ENCODE measurements around the gene APOD.

Gene APOD

DNA sequence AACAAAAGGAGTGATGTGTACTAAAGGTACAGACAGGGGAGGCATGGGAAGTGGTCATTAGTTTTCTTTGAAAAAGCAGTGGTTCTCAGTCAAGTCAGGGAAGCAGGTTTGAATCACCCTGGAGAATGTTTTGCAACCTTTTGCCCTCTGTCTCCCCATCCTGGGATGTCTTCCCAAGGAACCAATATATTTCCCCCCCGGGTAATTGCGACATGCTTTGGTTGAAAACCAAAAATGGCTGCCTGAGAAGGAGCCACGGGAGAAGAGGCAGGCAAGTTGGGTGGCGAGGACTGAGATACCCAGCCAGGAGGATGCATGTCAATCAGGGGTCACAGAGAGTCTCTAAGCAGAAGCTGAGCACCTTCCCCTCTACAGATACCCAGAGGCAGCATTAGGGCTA is 20.4 kb downstream of the APOD start:
- Mint-ChIP-seq H3K36me3 (ENCODE audit: low read depth) (no peaks in the 10 kb centered on the region), H3K27ac (no peak overlapping the region), H3K4me3 (no peak overlapping the region), H3K4me1 (ENCODE audit: low read depth) (no peaks in the 10 kb centered on the region), H3K9me3 (no peaks in the 10 kb centered on the region), H3K27me3 (peaks cover 21% of the 10 kb centered on the region)
- intact Hi-C loops (cut with micrococcal nuclease): no loop called here

DNA sequence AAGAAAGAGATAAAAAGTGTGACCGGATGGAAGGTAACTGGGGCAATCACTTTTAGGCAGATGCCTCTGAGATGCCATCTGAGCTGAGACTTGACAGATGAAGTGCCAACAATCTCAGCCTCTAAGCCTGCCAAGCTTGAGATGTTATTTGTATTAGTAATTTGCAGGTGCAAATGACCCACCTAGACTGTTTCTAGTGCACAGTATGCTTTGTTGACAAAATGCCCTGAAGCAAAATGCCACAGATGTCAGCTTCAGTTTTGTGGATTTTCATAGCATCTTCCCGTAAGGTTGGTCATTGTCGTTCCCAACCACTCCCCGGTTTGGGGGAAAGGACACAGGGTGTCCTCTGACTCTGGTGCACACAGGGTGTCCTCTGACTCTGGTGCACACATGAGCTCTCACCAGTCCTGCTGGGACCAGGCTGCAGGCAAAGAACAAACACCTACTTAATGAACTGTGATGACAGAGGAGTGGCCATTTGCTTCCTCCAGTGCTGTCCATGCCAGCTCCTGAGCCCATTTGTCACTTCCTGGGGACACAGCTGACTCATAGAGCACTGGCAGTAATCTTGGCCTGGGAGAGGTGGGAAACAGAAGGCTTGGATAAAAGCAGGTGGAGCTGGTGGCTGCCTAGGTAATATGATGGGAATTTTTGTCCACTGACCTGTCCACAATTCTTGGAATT is 23.9 kb downstream of the APOD start:
- Mint-ChIP-seq H3K4me3 (no peak overlapping the region), H3K27me3 (peaks cover 25% of the 10 kb centered on the region), H3K4me1 (ENCODE audit: low read depth) (no peaks in the 10 kb centered on the region), H3K27ac (no peak overlapping the region), H3K9me3 (no peaks in the 10 kb centered on the region), H3K36me3 (ENCODE audit: low read depth) (no peaks in the 10 kb centered on the region)
- intact Hi-C loops (cut with micrococcal nuclease): no loop called here

DNA sequence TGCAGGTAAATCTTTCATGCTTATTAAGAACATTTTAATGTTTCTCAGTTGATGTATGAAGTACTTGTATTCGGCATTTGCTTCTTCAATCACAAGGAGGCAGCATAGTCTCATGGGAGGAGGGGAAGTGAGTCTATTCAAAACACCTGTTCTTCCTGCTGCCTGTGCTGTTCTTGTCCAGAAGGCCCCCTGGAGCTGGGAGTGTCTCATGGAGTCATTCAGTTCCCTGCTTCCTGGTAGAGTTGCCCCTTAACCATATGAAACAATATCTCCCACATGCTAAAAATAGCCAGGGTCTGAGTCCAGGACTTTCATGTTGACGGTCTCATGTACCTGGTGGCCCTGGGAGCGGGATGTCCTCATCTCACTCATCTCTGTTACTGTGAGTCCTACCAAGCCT is 25.1 kb downstream of the APOD start:
- Mint-ChIP-seq H3K36me3 (ENCODE audit: low read depth) (no peaks in the 10 kb centered on the region), H3K27me3 (peaks cover 27% of the 10 kb centered on the region), H3K4me1 (ENCODE audit: low read depth) (no peaks in the 10 kb centered on the region), H3K27ac (no peak overlapping the region), H3K4me3 (no peak overlapping the region), H3K9me3 (no peaks in the 10 kb centered on the region)
- intact Hi-C loops (cut with micrococcal nuclease): no loop called here

DNA sequence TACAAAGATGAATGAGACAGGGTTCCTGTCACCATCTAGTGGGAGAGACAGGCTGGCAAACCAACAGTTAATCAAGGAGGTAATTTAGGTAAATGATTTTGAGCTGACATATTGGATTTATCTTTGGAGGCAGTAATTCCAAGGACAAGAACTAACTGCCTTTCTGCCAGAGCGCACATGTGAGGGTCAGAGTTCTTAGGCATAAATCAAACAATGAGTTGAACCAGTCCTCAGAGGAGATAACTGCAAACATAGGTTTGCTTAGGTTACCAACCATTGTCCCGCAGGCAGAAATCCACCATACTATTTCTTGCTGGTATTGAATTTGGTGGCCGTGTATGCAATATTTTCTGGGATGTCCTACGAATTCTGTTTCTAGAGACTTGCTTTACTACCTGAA is 26.4 kb downstream of the APOD start:
- intact Hi-C loops (cut with micrococcal nuclease): no loop called here
- no peak overlapping the region for H3K4me3 Mint-ChIP-seq
- no peaks in the 10 kb centered on the region for H3K36me3 Mint-ChIP-seq (ENCODE audit: low read depth)
- H3K4me1 Mint-ChIP-seq (ENCODE audit: low read depth): no peaks in the 10 kb centered on the region
- H3K27me3 Mint-ChIP-seq: peaks cover 23% of the 10 kb centered on the region
- no peak overlapping the region for H3K27ac Mint-ChIP-seq
- no peaks in the 10 kb centered on the region for H3K9me3 Mint-ChIP-seq

DNA sequence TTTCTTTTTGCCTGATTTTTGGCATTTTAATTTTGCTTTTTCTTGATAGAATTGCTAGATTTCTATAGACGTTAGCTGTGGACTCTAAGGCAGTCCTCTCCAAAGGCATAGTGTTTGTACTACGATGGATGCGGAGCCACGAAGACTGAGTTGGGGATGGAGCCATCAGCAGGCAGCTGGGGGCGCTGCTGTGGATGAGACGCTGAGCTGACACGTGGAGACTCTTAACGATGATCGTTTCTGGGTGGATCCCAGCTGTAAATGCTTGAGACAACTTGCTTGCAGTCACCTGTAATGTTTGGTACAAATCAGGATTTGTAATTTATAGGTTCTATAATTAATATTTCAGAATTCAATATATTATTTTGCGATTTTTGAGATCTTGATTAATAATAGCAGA is 27.4 kb downstream of the APOD start:
- Mint-ChIP-seq H3K4me3 (no peak overlapping the region), H3K36me3 (ENCODE audit: low read depth) (no peaks in the 10 kb centered on the region), H3K27ac (no peak overlapping the region), H3K9me3 (no peaks in the 10 kb centered on the region), H3K4me1 (ENCODE audit: low read depth) (no peaks in the 10 kb centered on the region), H3K27me3 (peaks cover 26% of the 10 kb centered on the region)
- intact Hi-C loops (cut with micrococcal nuclease): no loop called here

DNA sequence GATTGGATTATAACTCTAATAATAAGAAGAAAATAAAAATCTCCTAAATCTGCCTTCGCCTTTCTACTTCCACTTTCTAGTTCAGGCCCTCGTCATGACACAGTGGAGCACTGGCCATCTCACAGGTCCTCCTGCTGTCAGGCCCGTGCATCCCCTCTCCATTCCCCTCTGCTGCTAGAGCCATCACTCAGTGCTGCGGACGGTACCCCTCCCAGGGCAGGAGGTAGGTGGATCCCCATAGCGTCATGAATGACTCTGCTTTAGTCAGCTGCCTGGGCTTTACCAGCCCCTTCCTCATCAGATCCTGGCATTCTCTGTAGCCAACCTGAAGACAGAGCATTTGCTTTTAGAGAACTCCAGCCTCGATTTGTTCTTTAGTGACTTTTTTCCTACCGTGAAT is 28.6 kb downstream of the APOD start:
- H3K36me3 Mint-ChIP-seq (ENCODE audit: low read depth): no peaks in the 10 kb centered on the region
- intact Hi-C loops (cut with micrococcal nuclease): no loop called here
- H3K27me3 Mint-ChIP-seq: peaks cover 29% of the 10 kb centered on the region
- no peak overlapping the region for H3K4me3 Mint-ChIP-seq
- H3K27ac Mint-ChIP-seq: no peak overlapping the region
- no peaks in the 10 kb centered on the region for H3K9me3 Mint-ChIP-seq
- no peaks in the 10 kb centered on the region for H3K4me1 Mint-ChIP-seq (ENCODE audit: low read depth)

DNA sequence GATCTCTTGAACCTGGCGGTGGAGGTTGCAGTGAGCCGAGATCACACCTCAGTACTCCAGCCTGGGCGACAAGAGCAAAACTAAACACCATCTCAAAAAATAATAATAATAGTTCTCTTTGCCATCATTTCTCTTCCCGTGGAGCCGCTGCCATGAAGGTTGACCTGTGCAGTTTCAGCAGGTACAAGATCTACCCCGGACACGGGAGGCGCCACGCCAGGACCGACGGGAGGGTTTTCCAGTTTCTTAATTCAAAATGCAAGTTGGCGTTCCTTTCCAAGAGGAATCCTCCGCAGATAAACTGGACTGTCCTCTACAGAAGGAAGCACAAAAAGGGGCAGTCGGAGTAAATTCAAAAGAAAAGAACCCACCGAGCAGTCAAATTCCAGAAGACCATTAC is 29.3 kb downstream of the APOD start:
- intact Hi-C loops (cut with micrococcal nuclease): no loop called here
- H3K4me1 Mint-ChIP-seq (ENCODE audit: low read depth): no peaks in the 10 kb centered on the region
- no peak overlapping the region for H3K27ac Mint-ChIP-seq
- no peak overlapping the region for H3K4me3 Mint-ChIP-seq
- no peaks in the 10 kb centered on the region for H3K36me3 Mint-ChIP-seq (ENCODE audit: low read depth)
- H3K9me3 Mint-ChIP-seq: no peaks in the 10 kb centered on the region
- H3K27me3 Mint-ChIP-seq: peaks cover 33% of the 10 kb centered on the region

DNA sequence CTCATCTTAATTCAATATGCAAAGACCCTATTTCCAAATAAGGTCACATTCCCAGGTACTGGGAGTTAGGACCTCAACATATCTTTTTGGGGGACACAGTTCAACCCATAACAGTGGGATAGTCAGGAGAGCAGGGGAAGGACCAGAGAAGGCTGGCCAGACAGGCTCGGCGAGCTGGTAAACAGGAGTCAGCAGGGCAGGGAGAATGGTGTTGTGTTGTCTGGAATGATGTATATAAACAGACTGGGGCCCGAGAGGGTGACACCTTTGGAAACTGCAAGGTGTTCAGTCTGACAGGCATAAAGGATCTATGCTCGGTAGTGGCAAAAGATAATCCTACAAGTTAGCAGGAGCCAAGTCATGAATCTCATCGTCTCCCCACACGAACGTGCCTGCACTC is 30.5 kb downstream of the APOD start:
- Mint-ChIP-seq H3K9me3 (no peaks in the 10 kb centered on the region), H3K36me3 (ENCODE audit: low read depth) (no peaks in the 10 kb centered on the region), H3K4me3 (no peak overlapping the region), H3K27ac (no peak overlapping the region), H3K4me1 (ENCODE audit: low read depth) (no peaks in the 10 kb centered on the region), H3K27me3 (peaks cover 36% of the 10 kb centered on the region)
- intact Hi-C loops (cut with micrococcal nuclease): no loop called here

DNA sequence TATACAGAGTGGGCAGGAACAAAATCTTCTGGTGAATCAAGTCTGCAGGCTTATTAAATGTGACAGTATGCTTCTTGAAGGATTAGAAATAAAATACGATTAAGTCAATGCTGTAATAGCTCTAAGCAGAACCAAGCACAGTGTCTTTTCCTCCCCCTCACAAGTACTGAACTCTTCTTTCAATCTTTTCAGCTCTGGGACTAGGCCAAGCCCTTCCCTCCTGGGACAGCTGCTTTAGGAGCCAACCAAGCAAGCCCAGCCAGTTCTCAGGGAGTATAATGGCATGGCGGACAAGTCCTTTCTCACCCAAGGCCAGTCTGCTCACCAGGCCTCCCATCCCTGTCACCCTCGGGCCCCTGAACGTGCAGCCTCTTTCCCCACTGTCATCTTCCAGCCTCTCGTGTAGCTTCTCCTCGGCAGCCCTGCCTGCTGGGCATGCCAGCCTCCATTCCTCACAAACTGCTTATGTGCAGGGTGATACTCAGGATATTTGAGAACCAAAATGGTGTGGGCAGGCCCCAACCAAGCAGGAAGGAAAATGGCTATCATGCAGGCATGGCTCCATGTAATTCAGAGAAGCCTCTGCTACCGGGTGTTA is 32.3 kb downstream of the APOD start:
- Mint-ChIP-seq H3K4me1 (ENCODE audit: low read depth) (peaks cover 4% of the 10 kb centered on the region), H3K27me3 (peaks cover 33% of the 10 kb centered on the region), H3K4me3 (no peak overlapping the region)

DNA sequence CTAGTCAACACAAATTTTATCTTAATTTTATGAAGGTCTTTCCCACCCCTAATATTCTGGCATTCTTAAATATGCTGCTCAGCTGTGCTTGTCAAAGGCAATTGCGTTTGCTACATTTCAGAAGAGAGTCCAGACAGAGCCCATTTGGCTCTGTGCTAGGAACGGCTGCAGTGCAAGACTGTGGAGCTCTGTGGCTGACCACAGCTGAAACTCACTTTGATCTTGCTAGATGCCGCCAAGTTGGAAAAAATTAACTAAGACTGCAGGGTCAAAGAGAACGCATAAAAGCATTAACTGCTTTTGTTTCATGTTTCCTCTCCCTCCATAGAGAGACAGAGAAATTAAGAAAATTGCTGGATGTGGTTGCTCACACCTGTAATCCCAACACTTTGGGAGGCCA is 33.0 kb downstream of the APOD start:
- H3K4me1 Mint-ChIP-seq (ENCODE audit: low read depth): peaks cover 12% of the 10 kb centered on the region
- no peak overlapping the region for H3K27ac Mint-ChIP-seq
- no peaks in the 10 kb centered on the region for H3K9me3 Mint-ChIP-seq
- H3K27me3 Mint-ChIP-seq: peaks cover 28% of the 10 kb centered on the region
- no peak overlapping the region for H3K4me3 Mint-ChIP-seq
- H3K36me3 Mint-ChIP-seq (ENCODE audit: low read depth): no peaks in the 10 kb centered on the region
- intact Hi-C loops (cut with micrococcal nuclease): no loop called here

More for the DNA sequence above, 32.3 kb downstream of the APOD start:
- intact Hi-C loops (cut with micrococcal nuclease): no loop called here
- no peak overlapping the region for H3K27ac Mint-ChIP-seq
- no peaks in the 10 kb centered on the region for H3K9me3 Mint-ChIP-seq
- no peaks in the 10 kb centered on the region for H3K36me3 Mint-ChIP-seq (ENCODE audit: low read depth)

DNA sequence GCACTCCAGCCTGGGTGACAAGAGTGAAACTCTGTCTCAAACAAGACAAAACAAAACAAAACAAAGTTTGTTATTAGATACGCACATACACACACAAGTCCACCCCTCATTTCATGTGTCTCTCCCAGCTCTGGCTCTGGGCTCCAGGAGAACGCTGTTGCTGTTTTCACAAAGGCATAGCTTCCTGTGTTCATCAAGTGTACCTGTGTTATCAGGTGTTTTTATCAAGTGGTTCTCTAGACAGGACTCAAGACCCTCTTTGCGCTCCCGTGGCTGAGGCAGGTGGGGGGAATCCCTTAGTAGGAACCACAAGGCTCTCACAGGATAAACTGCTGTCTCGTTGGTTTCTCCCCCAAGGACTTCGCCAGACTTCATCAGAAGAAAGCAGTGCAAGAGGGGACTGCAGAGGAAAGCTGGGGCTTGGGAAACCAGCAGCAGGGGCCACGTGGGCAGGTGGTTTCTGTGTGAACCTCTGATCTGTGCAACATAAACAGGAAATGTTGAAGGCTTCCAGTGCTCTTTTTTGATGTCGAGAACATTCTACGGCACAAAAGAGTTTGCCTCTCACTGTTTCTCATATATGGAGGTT is 33.7 kb downstream of the APOD start:
- intact Hi-C loops (cut with micrococcal nuclease): no loop called here

DNA sequence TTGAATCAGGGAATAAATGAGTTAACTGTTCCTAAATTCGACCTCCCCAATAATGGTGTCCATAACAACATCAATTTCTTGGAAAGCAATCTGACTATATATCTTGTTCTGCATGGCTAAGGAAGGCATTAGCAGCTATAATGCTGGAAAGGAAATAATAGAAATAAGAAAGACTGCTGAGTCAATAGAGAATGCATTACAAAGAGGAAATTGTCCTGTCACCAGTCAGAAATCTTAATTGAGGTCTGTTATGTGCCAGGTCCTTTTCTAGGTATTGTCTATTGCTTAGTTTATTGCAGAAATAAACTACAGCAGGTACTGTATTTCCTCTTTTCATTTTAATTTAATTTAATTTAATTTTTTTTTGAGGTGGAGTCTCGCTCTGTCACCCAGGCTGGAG is 34.8 kb downstream of the APOD start:
- peaks cover 19% of the 10 kb centered on the region for H3K4me1 Mint-ChIP-seq (ENCODE audit: low read depth)
- no peaks in the 10 kb centered on the region for H3K9me3 Mint-ChIP-seq
- intact Hi-C loops (cut with micrococcal nuclease): no loop called here
- H3K4me3 Mint-ChIP-seq: no peak overlapping the region
- H3K27me3 Mint-ChIP-seq: peaks cover 34% of the 10 kb centered on the region
- no peak overlapping the region for H3K27ac Mint-ChIP-seq
- no peaks in the 10 kb centered on the region for H3K36me3 Mint-ChIP-seq (ENCODE audit: low read depth)

More for the DNA sequence above, 33.7 kb downstream of the APOD start:
- Mint-ChIP-seq H3K36me3 (ENCODE audit: low read depth) (no peaks in the 10 kb centered on the region), H3K4me1 (ENCODE audit: low read depth) (peaks cover 12% of the 10 kb centered on the region), H3K4me3 (no peak overlapping the region), H3K27me3 (peaks cover 27% of the 10 kb centered on the region), H3K9me3 (no peaks in the 10 kb centered on the region), H3K27ac (no peak overlapping the region)

DNA sequence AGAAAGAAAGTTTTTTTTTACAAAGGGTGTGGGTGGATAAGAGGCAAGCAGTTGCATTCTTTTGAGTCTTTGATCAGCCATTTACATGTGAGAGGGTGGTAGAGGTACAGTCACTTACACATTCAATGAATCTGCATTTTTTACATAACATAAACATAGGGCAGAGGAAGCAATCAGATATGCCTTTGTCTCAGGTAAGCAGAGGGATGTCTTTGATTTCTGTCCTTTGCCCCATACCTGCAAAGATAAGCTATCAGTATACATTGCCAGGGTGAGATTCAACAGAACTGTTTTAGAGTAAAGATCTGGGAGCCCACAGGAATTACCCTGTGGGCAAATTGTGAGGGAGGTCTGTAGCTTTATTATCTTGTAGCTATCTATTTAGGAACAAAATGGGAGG is 35.2 kb downstream of the APOD start:
- intact Hi-C loops (cut with micrococcal nuclease): no loop called here
- no peak overlapping the region for H3K27ac Mint-ChIP-seq
- peaks cover 24% of the 10 kb centered on the region for H3K4me1 Mint-ChIP-seq (ENCODE audit: low read depth)

DNA sequence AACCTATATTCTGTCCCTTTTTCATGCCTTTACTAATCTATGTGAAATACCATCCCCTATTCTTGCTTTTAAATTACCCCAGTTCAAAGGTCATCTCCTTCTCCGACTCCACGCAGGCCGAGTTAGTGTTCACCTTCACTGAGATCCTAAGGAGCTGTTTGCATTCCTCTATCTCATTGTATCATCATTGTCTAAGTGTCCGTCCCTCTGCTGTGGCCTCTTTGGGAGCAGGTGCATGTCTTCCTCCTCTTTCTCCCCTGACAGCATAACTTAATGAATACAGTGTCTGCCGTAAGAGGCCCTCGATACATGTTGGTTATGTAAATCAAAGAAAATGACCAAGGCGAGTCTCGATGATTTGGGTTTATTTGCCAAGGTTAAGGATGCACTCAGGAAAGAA is 35.7 kb downstream of the APOD start:
- H3K4me3 Mint-ChIP-seq: no peak overlapping the region
- H3K4me1 Mint-ChIP-seq (ENCODE audit: low read depth): peaks cover 25% of the 10 kb centered on the region
- H3K9me3 Mint-ChIP-seq: no peaks in the 10 kb centered on the region
- peaks cover 41% of the 10 kb centered on the region for H3K27me3 Mint-ChIP-seq
- H3K36me3 Mint-ChIP-seq (ENCODE audit: low read depth): peaks cover 5% of the 10 kb centered on the region
- no peak overlapping the region for H3K27ac Mint-ChIP-seq
- intact Hi-C loops (cut with micrococcal nuclease): no loop called here

More for the DNA sequence above, 35.2 kb downstream of the APOD start:
- Mint-ChIP-seq H3K27me3 (peaks cover 39% of the 10 kb centered on the region), H3K4me3 (no peak overlapping the region), H3K36me3 (ENCODE audit: low read depth) (peaks cover under 1% of the 10 kb centered on the region), H3K9me3 (no peaks in the 10 kb centered on the region)

Data from dendritic cell treated with granulocyte-macrophage colony-stimulating factor and Interleukin-4, amounts not matched to agents 40 ng/mL and 50 ng/mL, for 4 days (primary cell).